GM21737 (cell line): Measurements from ENCODE around the gene CYP4F11.
"Not testable (repeated sequence)": the region's sequence is repeated elsewhere in the genome, so short reads cannot be mapped to it uniquely, and the experiment has no call there.

Source experiments
- ATAC-seq: cut with Tn5 transposase; IDR thresholded peaks from one replicate; pipeline ENCODE4 v1.9.1; 2021; ENCODE audit warnings: mild to moderate bottlenecking, moderate library complexity; ENCODE audit not compliant: unreplicated experiment

CYP4F11 gene

DNA sequence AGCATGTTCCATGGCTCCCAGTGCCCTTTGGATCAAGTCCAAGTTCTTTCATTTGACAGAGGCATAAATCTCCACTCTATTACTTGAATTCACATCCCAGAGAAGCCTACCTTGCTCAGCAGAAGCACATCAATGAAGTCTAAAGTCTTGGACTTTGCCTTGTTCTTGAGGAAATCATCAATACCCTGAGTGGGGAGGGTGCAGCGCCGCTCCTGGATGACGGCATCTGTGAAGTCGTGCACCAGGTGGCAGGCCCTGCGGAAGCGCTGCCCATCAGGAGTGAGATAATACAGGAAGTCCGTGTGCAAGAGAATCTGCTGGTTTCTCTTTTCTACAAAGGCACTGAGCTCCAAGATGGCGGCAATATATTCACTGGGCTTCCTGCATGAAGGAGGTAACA lies 10.6 kb downstream of the CYP4F11 start:
- no peak for ATAC-seq

DNA sequence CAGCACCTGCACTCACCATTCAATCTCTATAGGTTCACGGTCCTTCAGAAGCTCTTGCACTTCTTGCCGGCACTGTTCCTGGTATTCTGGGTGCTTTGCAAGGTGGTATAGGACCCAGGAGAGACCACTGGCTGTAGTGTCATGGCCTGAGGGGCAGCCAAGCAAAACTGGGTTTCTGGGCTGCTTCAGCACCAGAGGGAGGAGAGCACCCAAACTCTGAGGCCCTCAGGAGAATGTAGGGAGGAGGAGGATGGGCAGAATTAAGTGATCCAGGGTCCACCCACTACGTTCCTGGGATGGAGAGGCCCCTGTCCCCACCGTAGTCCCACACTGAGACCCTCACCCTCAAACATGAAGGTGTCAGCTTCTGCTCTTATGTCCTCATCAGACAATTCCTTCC lies 12.3 kb downstream of the CYP4F11 start:
- ATAC-seq, result no peak

DNA sequence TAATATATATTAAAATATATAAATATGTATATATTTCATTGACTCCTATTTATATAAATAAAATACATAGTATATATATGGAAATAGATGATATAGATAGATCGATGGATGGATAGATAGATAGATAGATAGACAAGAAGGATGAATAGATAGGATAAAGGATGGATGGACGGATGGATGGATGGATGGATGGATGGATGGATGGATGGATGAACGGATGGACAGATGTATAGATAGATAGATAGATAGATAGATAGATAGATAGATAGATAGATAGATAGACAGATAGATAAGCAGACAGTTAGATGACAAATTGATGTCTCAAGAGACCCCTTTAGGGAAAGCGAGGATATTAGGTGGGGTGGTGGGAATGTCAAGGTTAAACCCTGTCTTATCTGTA lies 15.1 kb downstream of the CYP4F11 start:
- ATAC-seq, result no peak

DNA sequence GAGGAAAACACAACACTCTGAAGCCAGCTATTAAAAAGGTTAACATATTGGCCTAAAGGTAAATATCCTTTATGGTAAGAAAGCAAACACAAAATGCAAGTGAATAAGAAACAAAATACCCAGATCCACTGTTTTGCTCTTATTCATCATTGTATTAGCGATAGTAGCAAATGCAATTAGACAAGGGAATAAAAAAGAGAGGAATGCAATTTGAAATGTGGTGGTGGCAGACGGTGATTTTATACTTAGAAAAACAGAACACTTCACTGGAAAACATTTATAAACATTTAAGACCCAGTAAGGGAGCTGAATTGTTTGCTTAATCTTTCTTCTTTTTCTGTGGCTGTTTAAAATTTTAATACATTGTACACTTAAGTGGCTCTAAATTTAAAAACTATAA lies 19.2 kb downstream of the CYP4F11 start:
- no peak for ATAC-seq

DNA sequence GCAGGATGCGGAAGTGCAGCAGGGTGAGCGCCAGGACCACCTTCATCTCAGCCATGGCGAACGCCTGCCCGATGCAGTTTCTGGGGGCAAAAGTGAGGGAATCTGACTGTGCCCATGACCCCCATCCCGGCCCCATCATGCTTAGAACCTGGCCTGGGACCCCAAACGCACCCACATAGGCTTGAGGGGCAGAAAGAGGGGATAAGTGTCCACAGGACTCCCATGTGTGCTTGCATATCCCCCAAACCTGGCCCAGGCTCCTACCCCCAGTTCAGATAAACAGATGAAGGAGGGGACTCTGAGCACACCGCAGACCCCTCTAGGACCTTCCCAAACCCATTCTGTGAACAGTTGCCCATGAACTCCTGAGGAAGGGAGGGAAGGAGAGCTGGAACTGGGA lies 20.5 kb downstream of the CYP4F11 start:
- no peak for ATAC-seq

DNA sequence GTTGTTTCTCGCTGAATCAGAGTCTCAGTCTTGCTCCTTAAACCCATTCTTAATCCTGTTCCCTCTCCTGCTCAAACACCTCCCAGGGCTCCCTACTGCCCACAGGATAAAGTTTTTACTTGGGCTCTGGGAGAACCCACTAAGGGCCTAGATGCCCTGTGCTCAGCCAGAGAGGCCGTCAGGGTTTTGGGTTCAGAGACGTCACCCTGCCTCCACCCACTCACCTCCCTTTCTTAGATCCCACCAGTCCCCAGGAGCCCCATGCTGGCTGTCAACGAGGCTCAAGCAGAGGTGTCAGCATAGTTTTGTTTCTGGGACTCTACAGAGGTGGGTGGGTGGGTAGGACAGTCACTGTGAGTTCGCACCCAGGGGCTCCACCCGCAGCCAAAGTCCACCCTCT lies 20.9 kb downstream of the CYP4F11 start:
- ATAC-seq, result no peak

DNA sequence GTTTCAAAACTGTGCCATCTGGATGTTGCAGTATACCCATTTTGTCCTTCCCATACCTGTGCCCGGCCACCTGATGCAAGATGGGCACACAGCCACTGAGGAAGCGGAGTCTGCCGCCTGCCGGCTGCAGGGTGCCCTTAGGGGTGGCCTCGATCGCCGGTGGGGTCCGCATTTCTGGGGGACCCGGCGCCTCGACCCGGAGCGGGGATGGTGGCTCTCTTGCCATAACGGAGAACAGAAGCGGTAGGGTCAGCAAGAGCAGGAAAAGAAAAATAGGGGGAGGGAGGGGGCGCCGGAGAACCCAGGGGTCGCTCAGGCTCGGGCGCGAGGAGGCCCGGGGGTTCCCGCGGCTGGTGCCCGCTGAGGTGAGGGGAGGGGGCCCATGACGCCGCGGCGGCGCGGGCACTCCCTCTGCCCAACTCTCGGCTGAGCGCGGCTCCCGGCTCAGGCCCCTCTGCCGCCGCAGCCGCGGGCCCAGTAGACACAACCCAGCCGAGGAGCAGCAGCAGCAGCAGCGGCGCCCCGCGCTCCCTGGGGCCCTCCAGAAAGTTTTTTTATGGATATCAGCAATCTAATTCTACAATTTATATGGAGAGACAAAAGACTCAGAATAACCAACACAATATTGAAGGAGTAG lies 22.6 kb downstream of the CYP4F11 start:
- ATAC-seq, result no peak

DNA sequence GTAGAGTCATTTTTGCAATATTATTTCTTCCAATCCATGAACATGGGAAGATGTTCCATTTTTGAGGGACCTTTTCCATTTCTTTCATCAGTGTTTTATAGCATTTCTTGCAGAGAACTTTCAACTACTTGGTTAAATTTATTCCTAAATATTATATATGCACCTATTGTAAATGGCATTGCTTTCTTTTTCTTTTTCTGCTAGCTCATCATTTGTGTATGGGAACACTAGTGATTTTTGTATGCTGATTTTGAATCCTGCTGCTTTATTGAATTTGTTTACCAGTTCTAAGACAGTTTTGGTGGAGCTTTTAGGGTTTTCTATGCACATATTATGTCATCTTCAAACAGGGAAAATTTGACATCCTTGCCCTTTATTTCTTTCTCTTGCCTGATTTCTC lies 29.3 kb downstream of the CYP4F11 start:
- no peak for ATAC-seq

DNA sequence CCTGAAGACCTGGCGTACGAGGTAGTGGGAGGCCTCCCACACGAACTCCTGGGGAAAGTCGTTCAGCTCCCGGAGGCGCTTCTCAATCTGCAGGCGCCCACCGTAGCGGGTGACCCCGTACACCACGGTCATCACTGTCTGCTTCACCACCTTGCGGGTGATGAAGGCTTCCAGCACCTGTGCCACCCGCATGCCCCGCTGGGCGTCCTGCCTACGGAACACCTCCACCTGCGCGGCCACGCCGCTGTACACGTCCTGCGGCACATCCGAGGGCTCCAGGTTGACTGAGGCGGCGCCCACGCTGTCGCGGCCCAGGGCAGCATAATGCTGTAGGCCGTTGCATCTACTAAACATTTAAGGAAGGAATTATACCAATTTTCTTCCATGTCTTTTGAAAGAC lies 31.4 kb downstream of the CYP4F11 start:
- ATAC-seq, result not testable (repeated sequence)

DNA sequence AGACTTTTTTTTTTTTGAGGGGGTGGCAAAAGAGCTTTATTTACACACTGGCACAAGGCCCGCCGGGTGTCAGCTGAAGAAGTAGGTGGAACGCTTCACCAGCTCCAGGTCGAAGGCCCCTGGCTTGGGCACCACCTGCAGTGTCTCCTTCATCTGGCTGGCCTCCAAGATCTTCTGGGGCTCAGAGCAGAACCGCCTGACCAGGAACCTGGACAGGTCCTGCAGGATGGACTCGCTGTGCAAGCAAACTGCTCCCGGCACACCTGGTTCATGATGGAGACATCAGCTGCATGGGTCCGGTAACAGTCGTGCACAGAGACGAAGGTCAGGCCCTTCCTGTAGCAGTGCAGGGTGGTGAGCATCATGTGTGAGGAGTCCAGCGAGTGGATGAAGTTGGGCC lies 32.1 kb downstream of the CYP4F11 start:
- no peak for ATAC-seq

DNA sequence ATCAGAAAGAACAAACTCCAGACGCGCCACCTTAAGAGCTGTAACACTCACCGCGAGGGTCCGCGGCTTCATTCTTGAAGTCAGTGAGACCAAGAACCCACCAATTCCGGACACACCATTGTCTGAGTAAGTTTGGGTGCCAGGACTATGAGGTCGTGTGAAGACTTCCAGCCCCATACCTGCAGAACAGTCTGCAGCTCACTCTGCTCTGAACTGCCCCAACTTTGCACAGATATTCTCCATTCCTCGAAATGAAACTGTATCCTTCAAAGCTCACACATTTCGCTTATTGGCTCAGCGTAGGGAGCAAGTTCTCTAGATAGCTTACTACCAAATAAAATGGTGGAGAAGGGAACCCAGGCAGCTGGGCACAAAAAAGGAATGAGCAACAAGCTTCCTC lies 33.8 kb downstream of the CYP4F11 start:
- no peak for ATAC-seq

DNA sequence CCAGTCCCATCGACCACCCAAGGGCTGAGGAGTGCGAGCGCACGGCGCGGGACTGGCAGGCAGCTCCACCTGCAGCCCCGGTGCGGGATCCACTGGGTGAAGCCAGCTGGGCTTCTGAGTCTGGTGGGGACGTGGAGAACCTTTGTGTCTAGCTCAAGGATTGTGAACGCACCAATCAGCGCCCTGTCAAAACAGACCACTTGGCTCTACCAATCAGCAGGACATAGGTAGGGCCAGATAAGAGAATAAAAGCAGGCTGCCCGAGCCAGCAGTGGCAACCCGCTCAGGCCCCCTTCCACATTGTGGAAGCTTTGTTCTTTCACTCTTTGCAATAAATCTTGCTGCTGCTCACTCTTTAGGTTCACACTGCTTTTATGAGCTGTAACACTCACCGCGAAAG lies 34.3 kb downstream of the CYP4F11 start:
- ATAC-seq, result not testable (repeated sequence)

DNA sequence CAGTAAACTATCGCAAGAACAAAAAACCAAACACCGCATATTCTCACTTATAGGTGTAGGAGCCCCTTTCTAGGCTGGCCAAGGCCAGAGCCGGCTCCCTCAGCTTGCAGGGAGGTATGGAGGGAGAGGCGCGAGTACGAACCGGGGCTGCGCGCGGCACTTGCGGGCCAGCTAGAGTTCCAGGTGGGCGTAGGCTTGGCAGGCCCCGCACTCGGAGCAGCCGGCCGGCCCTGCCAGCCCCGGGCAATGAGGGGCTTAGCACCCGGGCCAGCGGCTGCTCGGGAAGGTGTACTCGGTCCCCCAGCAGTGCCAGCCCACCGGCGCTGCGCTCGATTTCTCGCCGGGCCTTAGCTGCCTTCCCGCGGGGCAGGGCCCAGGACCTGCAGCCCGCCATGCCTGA lies 34.8 kb downstream of the CYP4F11 start:
- ATAC-seq, result not testable (repeated sequence)

DNA sequence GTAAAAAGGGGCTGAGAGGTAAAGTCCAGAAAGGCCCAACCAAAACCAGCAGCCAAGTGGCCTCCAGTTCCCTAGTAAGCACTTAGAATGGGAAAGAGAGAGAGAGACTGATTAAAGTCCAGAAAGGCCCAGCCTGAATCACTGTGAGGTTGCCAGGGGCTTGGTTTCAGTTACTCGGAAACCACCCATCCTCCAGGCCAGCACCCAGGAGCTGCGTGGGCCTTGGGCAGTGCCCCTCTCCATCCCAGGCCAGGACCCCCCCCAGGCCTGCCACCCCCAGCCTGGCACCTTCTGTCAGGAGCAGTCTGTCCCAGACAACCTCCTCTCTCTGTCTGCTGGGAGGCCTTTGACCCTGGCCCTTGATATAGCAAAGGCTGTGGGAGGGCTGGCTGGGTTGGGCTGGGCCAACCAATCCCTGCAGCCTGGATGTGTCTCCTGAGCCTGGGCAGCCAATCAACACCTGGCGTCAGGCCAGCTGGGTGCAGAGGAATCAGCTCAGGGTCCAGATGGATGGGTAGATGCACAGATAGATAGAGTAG lies 36.5 kb downstream of the CYP4F11 start, which contains the start of gene CYP4F2:
TSS of gene CYP4F2 (minus strand) at position 337 of the 539 bp plus-strand sequence. CDS start 463 bp downstream, outside the sequence.
- ATAC-seq, result no peak

DNA sequence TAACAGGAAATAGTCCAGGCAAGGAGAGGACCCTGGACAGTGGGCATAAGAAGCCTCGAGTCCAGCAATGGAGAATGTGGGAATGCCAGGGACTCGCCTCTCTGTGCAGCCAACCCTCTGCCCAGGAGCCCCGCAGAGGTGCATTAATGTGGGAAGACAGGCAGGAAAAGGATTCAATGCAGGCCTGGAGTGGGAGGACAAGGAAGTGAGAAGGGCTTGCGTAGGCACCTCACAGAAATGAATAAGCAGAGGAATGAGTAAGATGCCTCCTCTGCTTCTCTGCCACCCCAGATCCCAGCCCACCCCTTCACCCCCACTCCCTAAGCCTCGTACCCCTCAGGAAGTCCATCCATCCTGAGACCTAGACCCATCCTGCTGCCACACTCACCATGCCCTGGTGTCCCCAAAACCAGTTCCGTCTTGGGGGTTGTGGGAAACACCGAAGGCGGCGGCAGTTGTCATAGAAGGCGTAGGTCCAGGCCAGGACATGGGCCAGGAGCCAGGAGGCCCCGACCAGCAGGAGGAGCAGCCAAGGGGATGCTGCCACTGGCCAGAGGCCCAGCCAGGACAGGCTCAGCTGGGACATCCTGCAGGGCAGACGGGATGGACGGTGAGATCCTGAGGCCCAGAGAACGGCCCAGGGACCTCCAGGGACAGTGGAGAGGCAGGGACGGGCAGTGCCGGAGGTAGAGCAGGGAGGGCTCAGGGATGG lies 37.1 kb downstream of the CYP4F11 start:
- ATAC-seq, result no peak

DNA sequence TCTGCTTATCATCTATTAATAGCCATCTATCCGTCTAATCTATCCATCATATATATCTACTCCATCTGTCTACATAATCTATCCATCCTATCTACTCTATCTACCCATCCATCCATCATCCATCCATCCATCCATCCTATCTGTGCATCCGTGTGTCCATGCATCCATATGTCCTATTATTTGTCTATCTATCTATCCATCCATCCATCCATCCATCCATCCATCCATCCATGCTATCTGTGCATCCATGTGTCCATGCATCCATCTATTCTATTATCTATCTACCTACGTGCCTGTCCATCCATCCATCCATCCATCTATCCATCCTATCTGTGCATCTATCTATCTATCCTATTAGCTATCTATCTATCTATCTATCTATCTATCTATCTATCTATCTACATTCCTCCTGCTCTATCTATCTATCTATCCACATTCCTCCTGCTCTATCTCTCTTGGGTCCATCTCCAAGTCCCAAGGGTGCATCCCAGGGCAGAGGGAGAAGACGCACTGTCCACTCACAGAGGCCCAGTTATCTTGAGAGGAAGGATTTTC lies 38.4 kb downstream of the CYP4F11 start:
- ATAC-seq, result no peak

DNA sequence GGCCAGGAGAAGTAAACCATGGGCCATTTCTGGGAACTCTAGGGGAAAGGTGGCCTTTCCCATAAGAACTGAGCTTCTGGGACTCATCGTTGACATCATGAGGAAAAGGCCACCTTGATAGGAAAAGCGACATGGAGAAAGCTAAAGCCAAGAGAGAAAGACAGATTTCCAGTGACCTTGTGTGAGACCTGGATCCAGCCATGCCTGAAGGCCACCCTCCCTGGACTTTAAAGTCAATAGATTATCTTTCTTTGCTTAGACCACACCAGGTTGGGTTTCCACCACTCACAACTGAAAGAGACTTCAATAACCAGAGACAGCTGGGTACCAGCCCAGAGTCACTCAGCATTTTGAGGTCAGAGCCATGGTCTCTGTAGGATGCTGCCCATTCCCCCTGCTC lies 40.0 kb downstream of the CYP4F11 start:
- no peak for ATAC-seq

DNA sequence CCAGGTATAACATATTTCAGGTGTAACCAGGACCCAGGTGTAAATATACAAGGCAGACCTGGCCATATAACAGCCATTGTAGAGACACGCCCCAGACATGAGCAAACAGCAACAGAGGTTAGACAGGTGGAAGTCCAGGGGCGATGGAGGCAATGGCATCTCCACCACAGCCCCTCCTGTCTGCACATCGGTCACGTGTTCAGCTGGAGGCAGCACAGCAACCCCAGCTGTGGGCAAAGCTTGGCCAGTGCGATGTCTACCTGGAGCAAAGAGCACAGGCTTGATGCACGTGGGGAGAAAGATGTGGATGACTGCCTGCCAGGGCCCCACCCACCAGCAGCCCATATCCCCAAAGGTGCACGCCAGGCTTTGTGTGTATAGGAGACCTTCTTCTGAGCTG lies 40.9 kb downstream of the CYP4F11 start:
- no peak for ATAC-seq

DNA sequence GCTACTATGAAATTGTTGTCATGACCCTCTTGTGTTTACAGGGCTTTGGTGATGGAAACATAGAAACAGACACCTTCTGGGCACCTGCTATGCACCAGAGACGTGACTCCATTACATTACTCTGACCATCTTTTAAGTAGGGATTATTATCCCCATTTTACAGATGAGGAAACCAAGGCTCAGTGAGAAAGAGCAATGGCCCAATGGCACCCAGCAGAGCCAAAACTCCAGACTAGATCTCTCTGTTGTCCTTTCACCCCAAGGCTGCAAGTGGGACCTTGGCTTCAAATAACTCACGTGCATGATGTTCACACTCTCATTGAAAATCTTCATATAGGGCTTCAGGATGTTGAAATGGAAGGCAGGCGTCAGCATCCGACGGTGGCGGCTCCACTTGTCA lies 42.3 kb downstream of the CYP4F11 start:
- no peak for ATAC-seq

DNA sequence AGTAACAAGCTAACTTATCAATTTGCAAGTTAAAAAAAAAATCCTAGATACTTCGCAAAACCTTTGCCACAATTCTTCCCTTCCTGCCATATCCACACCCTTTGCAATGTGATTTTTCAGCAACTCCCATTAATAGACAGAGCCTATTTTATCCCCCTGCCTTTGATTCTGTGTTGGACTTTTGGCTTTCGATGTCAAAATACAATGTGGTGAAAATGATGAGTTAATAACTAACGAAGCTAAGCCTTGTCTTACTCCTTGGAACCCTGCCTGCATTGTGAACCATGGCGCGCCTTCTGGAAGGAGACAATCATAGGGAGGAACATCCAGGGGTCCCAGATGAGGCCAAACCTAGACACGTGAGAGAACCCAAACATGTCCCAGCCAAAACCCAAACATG lies 42.9 kb downstream of the CYP4F11 start:
- no peak for ATAC-seq

DNA sequence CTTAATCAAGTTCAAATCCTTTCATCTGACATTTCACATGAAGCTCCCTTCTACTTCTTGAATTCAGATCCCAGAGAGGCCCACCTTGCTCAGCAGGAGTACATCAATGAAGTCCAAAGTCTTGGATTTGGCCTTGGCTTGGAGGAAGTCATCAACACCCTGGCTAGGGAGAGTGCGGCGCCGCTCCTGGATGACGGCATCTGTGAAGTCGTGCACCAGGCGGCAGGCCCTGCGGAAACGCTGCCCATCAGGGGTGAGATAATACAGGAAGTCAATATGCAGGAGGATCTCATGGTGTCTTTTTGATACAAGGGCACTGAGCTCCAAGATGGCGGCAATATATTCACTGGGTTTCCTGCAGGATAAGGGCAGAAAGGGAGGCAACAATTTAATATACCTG lies 45.0 kb downstream of the CYP4F11 start:
- not testable (repeated sequence) for ATAC-seq

DNA sequence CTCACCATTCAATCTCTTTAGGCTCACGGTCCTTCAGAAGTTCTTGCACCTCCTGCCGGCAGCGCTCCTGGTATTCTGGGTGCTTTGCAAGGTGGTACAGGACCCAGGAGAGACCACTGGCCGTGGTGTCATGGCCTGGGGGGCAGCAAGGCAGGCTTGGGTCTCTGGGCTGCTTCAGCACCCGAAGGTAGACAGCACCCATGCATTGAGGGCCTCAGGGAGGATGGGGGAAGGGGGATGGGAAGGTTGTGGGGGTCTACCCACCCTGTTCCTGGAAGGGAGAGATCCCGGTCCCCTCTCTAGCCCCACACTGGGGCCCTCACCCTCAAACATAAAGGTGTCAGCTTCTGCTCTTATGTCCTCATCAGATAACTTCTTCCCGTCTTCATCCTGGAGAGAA lies 48.4 kb downstream of the CYP4F11 start:
- ATAC-seq, result no peak
